ENCODE measurements around the gene FAM24B. TPM values are rescaled to one million over a fixed set of nuclear protein-coding genes. Genes with fewer than 3 reads are reported as not detected.

FAM24B gene
- total RNA-seq, 4 donors from 2014 or later: 1.5 to 4.8 (median 1.9) TPM; not detected in 1

GRCh38 chr10:122861711-122862161, 17.6 kb downstream of the FAM24B start:
- no peak for TF ChIP-seq CTCF (IDR thresholded peaks at IDR 0.05; ENCODE audit: low read depth)

GRCh38 chr10:122859527-122859926, 19.9 kb downstream of the FAM24B start:
- TF ChIP-seq CTCF (IDR thresholded peaks at IDR 0.05; ENCODE audit: low read depth): no peak

GRCh38 chr10:122856902-122857301, 22.5 kb downstream of the FAM24B start:
- no peak for TF ChIP-seq CTCF (IDR thresholded peaks at IDR 0.05; ENCODE audit: low read depth)

GRCh38 chr10:122855745-122856144, 23.6 kb downstream of the FAM24B start:
- no peak for TF ChIP-seq CTCF (IDR thresholded peaks at IDR 0.05; ENCODE audit: low read depth)

- TF ChIP-seq CTCF (IDR thresholded peaks at IDR 0.05; ENCODE audit: low read depth): no peak
These were observed 24.7 kb downstream of the FAM24B start for GRCh38 chr10:122854648-122855047.

- TF ChIP-seq CTCF (IDR thresholded peaks at IDR 0.05; ENCODE audit: low read depth): no peak
These were observed 25.6 kb downstream of the FAM24B start for GRCh38 chr10:122853665-122854313.

GRCh38 chr10:122852261-122852660, 27.1 kb downstream of the FAM24B start:
- TF ChIP-seq CTCF (IDR thresholded peaks at IDR 0.05; ENCODE audit: low read depth): no peak
